ENCODE results near the gene PRDM11. TPM values are rescaled to one million over a fixed set of nuclear protein-coding genes. Genes with fewer than 3 reads are reported as not detected.

PRDM11 gene
- total and polyA plus RNA-seq, 2 of the 8 experiments (the other 6 are each of a cell fraction or from before 2014, with no cell fraction given) = 3.6 to 11.7 TPM

DNA sequence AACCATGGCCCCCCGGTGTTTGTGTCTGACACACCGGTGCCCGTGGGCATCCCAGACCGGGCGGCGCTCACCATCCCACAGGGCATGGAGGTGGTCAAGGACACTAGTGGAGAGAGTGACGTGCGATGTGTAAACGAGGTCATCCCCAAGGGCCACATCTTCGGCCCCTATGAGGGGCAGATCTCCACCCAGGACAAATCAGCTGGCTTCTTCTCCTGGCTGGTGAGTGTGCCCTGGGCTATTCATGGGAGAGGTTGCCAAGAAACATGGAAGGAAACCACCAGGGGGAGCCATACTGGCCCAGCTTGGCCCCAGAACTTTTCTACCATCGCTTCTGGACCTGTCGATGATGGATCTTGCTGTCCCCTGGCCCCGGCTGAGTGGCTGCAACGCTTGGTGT, 36.5 kb downstream of the PRDM11 start:
- Histone ChIP-seq H2AFZ (ENCODE audit: low read length) (no peak overlapping the region), H2AK5ac (ENCODE audit: low read depth, low read length) (no peak overlapping the region), H3K4me2 (ENCODE audit: insufficient read depth in 1 of 2, low read depth in 2 of 2, low read length in 2 of 2) (no peak overlapping the region), H3K9ac (replicated peaks in 1 of 4; ENCODE audit: extremely low read depth in 1 of 4, low read depth in 3 of 4, low read length in 3 of 4) (no peak overlapping the region), H2BK5ac (ENCODE audit: low read depth, low read length) (no peak overlapping the region), H2BK20ac (ENCODE audit: low read length) (no peak overlapping the region), H4K8ac (ENCODE audit: extremely low read depth, insufficient read depth, low read length) (no peak overlapping the region), H3K4me1 (replicated peaks in 1 of 4; ENCODE audit: control insufficient read depth in 3 of 4, insufficient read depth in 4 of 4, low read length in 3 of 4) (peaks cover 0 to 17% (median 11%) of the 10 kb centered on the region in 4 experiments; a peak in 6 of 7 replicates), H2BK15ac (ENCODE audit: low read length) (no peak overlapping the region), H3K36me3 (ENCODE audit: control insufficient read depth in 2 of 4, insufficient read depth in 4 of 4, low read length in 3 of 4) (no peaks in the 10 kb centered on the region; a peak in 2 of 8 replicates), H3K18ac (ENCODE audit: extremely low read depth, low read length) (no peak overlapping the region), H3K23ac (ENCODE audit: insufficient read length) (no peak overlapping the region), H3K4me3 (ENCODE audit: extremely low read depth in 1 of 4, insufficient read depth in 2 of 4, low read depth in 3 of 4, low read length in 4 of 4) (no peak overlapping the region), H3K4ac (replicated peaks; ENCODE audit: insufficient read length, low read depth, low read length) (no peak overlapping the region), H3K79me1 (ENCODE audit: low read depth, low read length) (peaks cover 2% of the 10 kb centered on the region; the same call in 1 of the 2 replicates), H4K91ac (replicated peaks; ENCODE audit: insufficient read length, low read length) (no peak overlapping the region), H3K27ac (ENCODE audit: low read depth, low read length) (no peak overlapping the region), H3K56ac (replicated peaks; ENCODE audit: insufficient read length, low read depth, low read length) (no peak overlapping the region), H4K20me1 (replicated peaks in 1 of 2; ENCODE audit: control insufficient read depth in 1 of 2, insufficient read depth in 2 of 2, low read length in 2 of 2) (peaks cover 0 to under 1% of the 10 kb centered on the region in 2 experiments), H3K27me3 (replicated peaks in 1 of 4; ENCODE audit: control insufficient read depth in 3 of 4, extremely low read depth in 1 of 4, insufficient read depth in 3 of 4, low read length in 3 of 4) (no peaks in the 10 kb centered on the region), H2BK120ac (replicated peaks; ENCODE audit: low read depth, low read length) (no peak overlapping the region), H4K5ac (ENCODE audit: insufficient read length, low read depth, low read length) (no peak overlapping the region), H2BK12ac (ENCODE audit: low read depth, low read length) (no peak overlapping the region), H3K9me3 (ENCODE audit: insufficient read depth in 2 of 2, low read depth in 1 of 2, low read length in 1 of 2) (no peaks in the 10 kb centered on the region), H3K79me2 (ENCODE audit: control insufficient read depth in 1 of 2, insufficient read depth in 2 of 2, low read length in 2 of 2) (no peaks in the 10 kb centered on the region), H3K14ac (ENCODE audit: insufficient read length) (no peak overlapping the region), H3K23me2 (ENCODE audit: low read depth, low read length) (peaks cover 5% of the 10 kb centered on the region; the same call in 1 of the 2 replicates)
- ChIA-PET CTCF (ENCODE audit: partially characterized antibody) (interaction anchor here (0.8 to 5.2 kb wide), 34 partner anchors 9 to 251 kb away, joined by 3 to 30 read pairs (median 5); no protein-coding TSS in a partner anchor), POLR2A (ENCODE audit: partially characterized antibody) (no interaction called here)
- peak in 1 of 2 experiments; percentile 62 for DNase-seq (ENCODE audit: low read depth in 1 of 2, low spot score in 2 of 2)
- peak; percentile 27 to 55; a peak in 3 of 4 replicates for TF ChIP-seq RAD21 (IDR thresholded peaks at IDR 0.05 in 1 of 2, conservative IDR thresholded peaks at IDR 0.05 in 1 of 2; ENCODE audit: low read depth in 2 of 2, low read length in 2 of 2)
- TF ChIP-seq GABPA (IDR thresholded peaks at IDR 0.05; ENCODE audit: borderline replicate concordance, insufficient read depth, low read length) = 0 out of 2 replicates have a peak, but pooled peaks have one; percentile 20
- TF ChIP-seq TAF1 (IDR thresholded peaks at IDR 0.05; ENCODE audit: low read depth, low read length) = no peak
- TF ChIP-seq CEBPB (IDR thresholded peaks at IDR 0.05; ENCODE audit: low read depth, low read length) = no peak
- TF ChIP-seq, protein P1, sequence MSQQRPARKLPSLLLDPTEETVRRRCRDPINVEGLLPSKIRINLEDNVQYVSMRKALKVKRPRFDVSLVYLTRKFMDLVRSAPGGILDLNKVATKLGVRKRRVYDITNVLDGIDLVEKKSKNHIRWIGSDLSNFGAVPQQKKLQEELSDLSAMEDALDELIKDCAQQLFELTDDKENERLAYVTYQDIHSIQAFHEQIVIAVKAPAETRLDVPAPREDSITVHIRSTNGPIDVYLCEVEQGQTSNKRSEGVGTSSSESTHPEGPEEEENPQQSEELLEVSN (IDR thresholded peaks at IDR 0.05) = no peak
- TF ChIP-seq, protein P2, sequence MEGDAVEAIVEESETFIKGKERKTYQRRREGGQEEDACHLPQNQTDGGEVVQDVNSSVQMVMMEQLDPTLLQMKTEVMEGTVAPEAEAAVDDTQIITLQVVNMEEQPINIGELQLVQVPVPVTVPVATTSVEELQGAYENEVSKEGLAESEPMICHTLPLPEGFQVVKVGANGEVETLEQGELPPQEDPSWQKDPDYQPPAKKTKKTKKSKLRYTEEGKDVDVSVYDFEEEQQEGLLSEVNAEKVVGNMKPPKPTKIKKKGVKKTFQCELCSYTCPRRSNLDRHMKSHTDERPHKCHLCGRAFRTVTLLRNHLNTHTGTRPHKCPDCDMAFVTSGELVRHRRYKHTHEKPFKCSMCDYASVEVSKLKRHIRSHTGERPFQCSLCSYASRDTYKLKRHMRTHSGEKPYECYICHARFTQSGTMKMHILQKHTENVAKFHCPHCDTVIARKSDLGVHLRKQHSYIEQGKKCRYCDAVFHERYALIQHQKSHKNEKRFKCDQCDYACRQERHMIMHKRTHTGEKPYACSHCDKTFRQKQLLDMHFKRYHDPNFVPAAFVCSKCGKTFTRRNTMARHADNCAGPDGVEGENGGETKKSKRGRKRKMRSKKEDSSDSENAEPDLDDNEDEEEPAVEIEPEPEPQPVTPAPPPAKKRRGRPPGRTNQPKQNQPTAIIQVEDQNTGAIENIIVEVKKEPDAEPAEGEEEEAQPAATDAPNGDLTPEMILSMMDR (IDR thresholded peaks at IDR 0.05; ENCODE audit: control extremely low read depth in 1 of 3, insufficient read depth in 1 of 3, low read depth in 1 of 3, low read length in 3 of 3) = peak; percentile 62 to 79 (median 75)
- WGBS, 2 experiments (ENCODE audit: extremely low coverage in 1 of 2, insufficient coverage in 1 of 2, insufficient read length in 1 of 2, insufficient replicate concordance in 2 of 2, low coverage in 1 of 2, low lambda C conversion rate in 2 of 2, missing lambda C conversion rate in 1 of 2) = 80% methylated on average over 14 of the region's 14 CpGs; no CpG with 5 or more reads in 1 of the 2 experiments
- FAIRE-seq = no peak

Data from H1 (cell line).